HT-29 (cell line): Measurements from ENCODE around the gene DST. TPM values are rescaled to one million over a fixed set of nuclear protein-coding genes. Genes with fewer than 3 reads are reported as not detected.

Source experiments
- DNase-seq: peaks from one replicate; pipeline ENCODE4 v3.0.0-alpha.2; 2015; ENCODE audit warnings: low spot score
- total RNA-seq: library from RNA; depleted of rRNA; stranded (reverse); fragments of >200 nt; shearing (Covaris generic); gene quantifications from 2 replicates; pipeline ENCODE4 v1.2.3, GENCODE V29; 2014

Gene DST
- total RNA-seq, 1 experiment from 2014 or later, result 33.5 TPM

DNA sequence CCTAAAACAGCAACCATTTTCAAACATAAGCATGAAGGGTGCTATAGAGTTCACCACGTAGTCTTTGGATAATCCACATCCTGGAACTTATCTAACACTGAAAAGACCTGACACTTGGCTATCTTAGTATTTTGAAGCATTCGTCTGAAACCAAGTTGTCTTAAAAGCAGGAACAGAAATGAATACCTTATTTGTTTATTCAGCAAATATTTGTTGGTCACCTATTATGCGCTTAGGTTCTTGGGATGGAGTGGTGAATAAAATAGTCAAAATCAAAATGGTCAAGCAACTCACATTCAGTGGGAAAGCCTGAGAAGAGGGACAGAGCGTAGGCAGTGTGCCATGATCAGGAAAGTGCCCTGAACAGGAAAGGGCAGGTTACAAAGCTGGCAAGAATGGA lies 206.9 kb downstream of the DST start:
- no peak for DNase-seq

DNA sequence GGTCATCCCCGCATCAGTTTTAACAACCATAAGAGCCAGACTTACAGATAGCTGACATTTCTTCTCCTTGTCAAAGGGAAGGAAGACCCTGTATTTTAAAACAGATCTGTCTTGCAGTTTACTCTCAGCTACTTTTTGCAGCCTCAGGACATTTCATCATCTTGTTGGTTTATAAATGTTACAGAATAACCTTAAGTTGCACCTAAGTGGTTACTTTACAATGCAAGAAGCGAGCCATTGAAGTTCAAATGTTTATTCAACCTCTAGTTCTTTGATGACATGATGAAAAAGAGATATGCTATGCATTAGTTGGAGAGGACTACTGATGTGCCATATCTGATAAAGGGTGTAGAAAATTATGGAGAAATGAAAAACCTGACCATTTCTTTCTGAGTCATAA lies 207.4 kb downstream of the DST start:
- no peak for DNase-seq

DNA sequence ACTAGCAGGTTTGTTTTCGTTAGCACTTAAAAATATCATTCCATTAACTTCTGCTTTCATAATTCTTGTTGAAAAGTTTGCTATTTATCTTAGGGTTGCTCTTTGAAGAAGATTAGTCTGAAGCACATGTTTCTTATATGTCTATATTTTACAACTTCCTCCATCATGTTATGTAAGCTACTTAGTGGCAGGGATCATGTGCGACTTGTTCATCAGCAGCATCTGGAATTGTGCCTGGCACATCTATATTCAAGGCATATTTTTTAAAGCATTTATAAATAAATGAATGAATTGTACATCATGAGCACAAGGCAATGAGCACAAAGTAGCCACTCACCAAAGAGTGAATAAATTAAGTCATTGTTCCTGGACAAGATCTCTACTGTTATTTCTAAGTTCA lies 208.1 kb downstream of the DST start:
- DNase-seq, result no peak

DNA sequence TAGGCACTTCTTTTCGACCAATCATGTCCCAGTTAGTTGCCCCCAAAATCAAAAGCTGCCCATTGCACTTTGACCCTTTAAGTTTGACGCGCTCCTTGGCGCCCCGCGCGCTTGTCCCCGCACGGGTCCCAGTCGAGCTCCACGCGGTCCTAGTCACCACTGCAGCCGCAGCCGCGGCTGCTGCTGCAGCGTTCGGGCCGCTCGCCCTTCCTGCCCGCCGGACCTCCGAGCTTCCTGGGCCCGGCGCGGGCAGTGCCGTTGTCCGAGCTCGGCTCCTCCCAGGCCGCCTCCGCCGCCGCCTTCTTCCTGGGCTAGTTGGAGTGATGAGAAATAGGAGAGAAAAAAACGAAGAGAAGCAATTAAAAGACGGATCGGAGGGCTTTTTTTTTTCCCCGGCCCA lies 209.6 kb downstream of the DST start:
- DNase-seq, result no peak

DNA sequence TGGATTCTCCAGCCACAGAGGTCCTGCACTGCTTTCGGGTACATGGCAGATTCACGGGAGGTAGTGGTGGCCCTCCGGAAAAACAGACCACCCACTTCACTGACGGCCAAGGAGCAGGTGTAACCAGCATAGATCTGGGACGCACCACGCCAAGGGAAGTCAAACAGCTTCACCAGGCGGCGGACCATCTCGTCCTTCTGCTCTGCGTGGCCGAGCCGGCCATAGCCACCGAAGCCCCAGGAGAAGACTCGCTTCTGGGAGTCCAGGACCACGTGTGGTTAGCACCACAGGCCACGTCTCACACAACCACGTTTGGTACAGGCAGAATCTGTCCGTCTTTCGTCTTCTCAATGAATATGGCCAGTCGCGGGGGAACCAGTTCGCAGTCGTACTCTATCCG lies 210.5 kb downstream of the DST start:
- no peak for DNase-seq

DNA sequence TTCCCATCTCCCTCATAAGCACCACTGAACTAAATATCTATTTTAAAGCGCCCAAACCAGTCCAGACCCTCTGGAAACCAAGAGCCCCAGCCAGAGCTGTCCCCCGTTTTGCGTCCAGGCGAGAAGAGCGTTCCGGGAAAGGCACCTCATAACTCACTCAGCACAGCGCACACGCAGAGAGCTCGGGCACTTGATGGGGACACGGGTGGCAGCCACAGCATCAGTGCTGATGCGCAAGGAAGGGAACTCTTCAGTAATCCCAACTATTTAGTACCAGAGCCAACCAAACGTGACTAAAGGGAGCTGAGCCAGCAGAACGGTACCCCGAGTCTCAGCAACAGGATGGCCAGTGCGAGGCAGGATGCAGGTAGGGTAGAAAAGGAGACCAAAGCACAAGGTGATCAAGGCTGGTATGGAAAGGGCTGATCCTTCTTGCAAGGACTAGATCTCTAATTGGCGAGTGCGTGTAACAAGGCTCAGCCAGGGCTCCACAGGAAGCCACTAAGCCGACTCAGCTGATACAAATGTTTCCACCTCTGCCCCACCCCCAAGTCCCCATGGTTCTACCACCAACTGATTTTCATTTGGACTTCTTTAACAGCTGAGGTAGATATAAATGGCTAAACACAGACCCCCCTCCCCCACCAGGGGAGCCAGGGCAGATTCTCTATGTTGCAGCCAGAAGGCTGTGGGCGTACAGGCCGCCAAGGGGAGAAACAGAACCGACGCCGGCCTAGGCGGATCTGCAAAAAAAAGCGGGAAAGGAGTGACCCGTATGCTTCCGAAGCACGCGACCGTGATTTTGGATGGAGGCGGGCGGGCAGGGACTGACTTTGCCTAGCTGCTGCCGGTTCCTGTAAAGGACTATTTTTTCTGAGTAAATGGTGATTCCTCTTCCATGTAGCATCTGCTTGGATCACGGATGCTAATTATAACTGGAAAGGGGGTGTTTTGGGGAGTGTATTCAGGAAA lies 211.8 kb downstream of the DST start:
- DNase-seq, result no peak

DNA sequence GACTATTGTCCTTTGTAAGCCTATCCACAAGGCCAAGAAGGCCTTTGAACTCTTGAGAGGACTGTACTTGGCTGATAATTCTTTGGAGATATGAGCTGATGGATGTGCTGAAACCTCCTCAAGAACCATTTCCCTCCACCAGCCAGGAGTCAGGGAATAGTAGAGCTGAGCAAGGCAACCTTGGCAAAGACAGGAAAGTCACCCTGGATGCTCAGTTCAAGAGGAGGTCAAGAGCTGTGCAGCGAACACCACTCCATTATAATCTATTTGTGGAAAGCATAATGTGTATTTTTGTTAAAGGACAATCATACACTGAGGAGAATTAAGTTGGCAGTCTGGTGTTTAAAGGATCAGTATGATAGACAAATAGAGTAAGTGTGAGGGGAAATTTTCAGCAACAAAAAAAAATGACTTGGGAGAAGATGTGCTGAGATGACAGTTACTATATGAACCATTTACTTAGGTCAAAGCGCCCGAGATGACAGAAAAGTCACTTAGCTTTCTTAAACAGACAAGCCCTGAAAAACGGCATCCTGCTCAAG lies 218.1 kb downstream of the DST start:
- DNase-seq, result no peak

DNA sequence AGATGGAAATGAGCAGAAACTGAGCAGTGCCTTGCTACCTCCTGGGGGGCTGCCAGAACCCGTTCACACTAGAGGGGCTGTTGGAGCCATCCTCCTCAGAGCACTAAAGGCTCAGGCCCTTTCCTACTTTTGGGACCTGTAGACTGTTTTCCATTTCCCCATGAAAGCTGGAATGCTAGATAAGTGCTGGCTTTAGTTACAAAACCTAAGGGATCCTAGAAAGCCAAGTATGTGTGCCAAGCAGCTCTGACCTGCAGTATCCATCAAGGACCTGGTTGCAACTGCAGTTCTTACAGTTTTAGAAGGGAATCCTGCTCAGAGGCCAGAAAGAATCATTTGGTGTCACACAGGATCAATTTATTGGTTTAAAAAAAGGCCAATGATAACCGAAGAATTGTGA lies 218.6 kb downstream of the DST start:
- no peak for DNase-seq

DNA sequence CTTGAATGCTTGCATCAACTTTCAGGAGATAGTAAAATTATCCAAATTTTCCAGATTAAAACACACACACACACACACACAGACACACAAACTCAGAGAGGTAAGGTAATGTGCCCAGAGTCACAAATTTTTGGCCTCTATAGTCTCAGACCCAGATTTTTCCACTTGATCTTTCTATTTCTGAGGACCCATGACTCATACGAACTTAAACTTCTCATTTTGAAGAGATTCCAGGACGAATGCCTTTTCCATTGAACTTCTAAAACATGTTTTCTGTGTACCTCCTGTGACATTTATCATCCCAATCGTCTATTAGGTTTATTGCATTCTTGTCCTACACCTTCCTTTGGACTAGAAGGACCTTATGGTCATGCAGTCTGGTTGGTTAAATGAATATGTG lies 222.4 kb downstream of the DST start:
- no peak for DNase-seq

DNA sequence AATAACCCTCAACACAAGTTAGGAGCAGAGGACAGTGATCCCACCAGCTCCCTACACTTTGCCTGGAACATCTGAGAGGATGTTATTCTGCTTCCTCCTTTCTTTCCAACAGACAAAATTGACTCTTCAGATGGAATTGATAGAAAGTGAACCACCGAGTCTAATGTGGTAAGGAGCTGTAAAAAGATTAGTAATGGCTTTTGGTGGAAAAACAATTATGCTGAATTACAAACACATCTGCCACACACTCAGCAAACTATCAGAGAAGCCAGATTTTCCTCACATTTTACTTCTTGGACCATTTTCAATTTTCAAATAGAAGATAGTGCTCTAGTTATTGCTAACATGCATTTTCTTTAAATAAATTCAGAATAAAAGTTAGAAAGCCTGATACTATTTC lies 223.5 kb downstream of the DST start:
- no peak for DNase-seq

DNA sequence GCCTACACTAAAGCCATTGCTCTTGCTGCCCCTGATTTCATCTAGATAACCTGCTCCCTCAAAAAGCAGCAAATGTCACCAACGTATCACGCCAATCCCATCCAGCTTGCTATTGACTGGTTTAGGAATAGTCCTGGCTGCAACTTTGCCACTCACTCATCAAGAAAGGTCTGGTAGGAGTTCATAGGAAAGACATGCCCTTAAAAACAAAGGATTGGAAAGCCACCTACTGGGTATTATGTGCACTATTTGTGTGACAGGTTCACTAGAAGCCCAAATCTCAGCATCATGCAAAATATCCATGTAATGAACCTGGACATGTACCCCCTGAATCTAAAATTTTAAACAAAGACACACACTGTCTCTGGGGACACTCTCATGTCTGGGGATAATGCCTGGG lies 224.9 kb downstream of the DST start:
- peak; percentile 38 for DNase-seq

DNA sequence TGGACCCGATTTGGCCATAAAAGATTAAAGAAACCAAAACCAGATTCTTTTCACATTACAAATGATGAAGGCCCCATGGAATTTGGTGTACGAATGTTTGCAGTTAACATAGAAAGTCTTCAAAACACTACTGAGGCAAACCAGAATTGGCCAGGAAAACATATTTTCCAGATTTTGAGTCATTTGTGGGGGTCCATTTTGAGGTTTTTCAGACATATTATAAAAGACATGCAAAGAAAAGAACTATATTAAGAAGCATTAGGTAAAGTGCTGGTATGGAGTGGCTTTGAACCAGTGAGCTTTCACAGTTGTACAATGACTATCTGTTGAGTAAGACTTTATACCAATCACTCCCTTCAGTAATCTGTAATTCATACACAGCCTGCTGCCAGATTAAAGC lies 226.4 kb downstream of the DST start:
- no peak for DNase-seq

DNA sequence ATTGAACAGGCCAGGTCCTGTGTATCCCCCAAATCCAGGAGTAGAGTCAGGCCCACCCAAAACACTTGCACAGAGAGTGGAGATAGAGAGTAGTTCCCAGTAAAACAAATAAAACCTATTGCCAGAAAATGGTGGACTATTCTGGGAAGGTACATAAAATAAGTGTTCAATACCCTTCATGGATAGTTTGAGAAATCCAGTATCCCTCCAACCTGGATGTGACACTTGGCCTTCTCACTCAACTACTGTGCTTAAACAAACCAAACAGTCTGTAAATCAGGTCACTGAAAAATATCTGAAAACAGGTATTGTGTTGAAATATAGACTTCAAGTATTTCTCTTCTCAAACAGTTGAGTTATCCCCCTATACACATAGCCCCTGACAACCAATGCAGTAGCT lies 233.7 kb downstream of the DST start:
- no peak for DNase-seq
